B cell (primary cell): ENCODE measurements around the gene PCK2. TPM values are rescaled to one million over a fixed set of nuclear protein-coding genes. Genes with fewer than 3 reads are reported as not detected.

Experiments
- ATAC-seq: fragments of 200-7000 bp; cut with Tn5 transposase; one replicate; pipeline ENCODE4 v1.10.0; 2021; ENCODE audit warnings: low read depth, mild to moderate bottlenecking, moderate number of reproducible peaks, moderate library complexity
- CTCF ChIA-PET: fragments of 350-600 bp; sonication (Branson Sonifier 250); formaldehyde crosslinking; loops from one replicate; lab custom pipeline; 2021; ENCODE audit warnings: antibody characterized with exemption, inconsistent platforms; lab: Charles Lee
- POLR2A ChIA-PET: fragments of 350-600 bp; sonication (Branson Sonifier 250); formaldehyde crosslinking; loops from one replicate; lab custom pipeline; 2021; ENCODE audit warnings: antibody characterized with exemption; lab: Charles Lee
- DNase-seq: peaks from one replicate; pipeline ENCODE4 v3.0.0; 2013
- H2AFZ ChIP-seq: 2 replicates; pipeline ENCODE4 v1.6.1; 2012; ENCODE audit warnings: mild to moderate bottlenecking, low read depth, low read length; ENCODE audit not compliant: insufficient read depth, poor library complexity, severe bottlenecking
- H3K27ac ChIP-seq, 2 donors: 1 replicate in 1 of 2; 2 replicates in 1 of 2; pipeline ENCODE4 v1.5.1; 2012 to 2013; ENCODE audit warnings: low read length in 2 of 2, mild to moderate bottlenecking in 2 of 2, moderate library complexity in 1 of 2
- H3K27me3 ChIP-seq, 4 experiments: fragments of 200-600 bp in 1 of 4; sonication (generic) in 1 of 4; replicated peaks in 1 of 4; 1 replicate in 2 of 4; 2 replicates in 2 of 4; pipeline versions ENCODE4 v1.6.1 to v1.7.0; 2013 to 2016; ENCODE audit warnings: low read length in 3 of 4, mild to moderate bottlenecking in 2 of 4, mixed read lengths in 1 of 4, moderate library complexity in 1 of 4; ENCODE audit not compliant: insufficient read depth in 4 of 4, control insufficient read depth in 3 of 4; ENCODE audit errors: control extremely low read depth in 1 of 4
- H3K36me3 ChIP-seq, 2 experiments: replicated peaks in 1 of 2; 1 replicate in 1 of 2; 2 replicates in 1 of 2; pipeline versions ENCODE4 v1.6.1 to v1.7.1; 2013; ENCODE audit warnings: low read length in 1 of 2; ENCODE audit not compliant: insufficient read depth in 2 of 2, control insufficient read depth in 1 of 2; ENCODE audit errors: control extremely low read depth in 1 of 2, extremely low read depth in 1 of 2
- H3K4me1 ChIP-seq, 2 donors: fragments of 200-600 bp in 1 of 2; sonication (generic) in 1 of 2; 1 replicate in 1 of 2; 2 replicates in 1 of 2; pipeline versions ENCODE4 v1.5.1 to v1.6.1; 2013 to 2017; ENCODE audit warnings: low read length in 2 of 2; ENCODE audit not compliant: control insufficient read depth in 2 of 2, insufficient read depth in 2 of 2
- H3K4me2 ChIP-seq: replicated peaks from 2 replicates; pipeline ENCODE3; 2012; ENCODE audit warnings: mild to moderate bottlenecking, low read depth, low read length; ENCODE audit not compliant: poor library complexity, severe bottlenecking
- H3K4me3 ChIP-seq, 5 experiments: fragments of 200-600 bp in 1 of 5; sonication (generic) in 1 of 5; 1 replicate in 3 of 5; 2 replicates in 2 of 5; pipeline versions ENCODE4 v1.5.1 to v1.7.0; 2011 to 2016; ENCODE audit warnings: low read length in 4 of 5, mild to moderate bottlenecking in 4 of 5, low read depth in 2 of 5, control low read depth in 1 of 5, moderate library complexity in 1 of 5; ENCODE audit not compliant: insufficient read depth in 1 of 5; ENCODE audit errors: control extremely low read depth in 1 of 5, extremely low read depth in 1 of 5
- H3K79me2 ChIP-seq: fragments of 200-600 bp; sonication (generic); one replicate; pipeline ENCODE4 v1.6.0; 2016; ENCODE audit warnings: low read length; ENCODE audit not compliant: control insufficient read depth, insufficient read depth
- H3K9ac ChIP-seq: fragments of 200-600 bp; sonication (generic); 2 replicates; pipeline ENCODE4 v1.6.1; 2017; ENCODE audit warnings: mild to moderate bottlenecking, low read length, moderate library complexity
- H3K9me3 ChIP-seq, 3 donors: one replicate each; pipeline versions ENCODE4 v1.6.1 to v1.7.1; 2013; ENCODE audit warnings: low read length in 2 of 3; ENCODE audit not compliant: control insufficient read depth in 2 of 3, insufficient read depth in 1 of 3; ENCODE audit errors: control extremely low read depth in 1 of 3
- H4K20me1 ChIP-seq: 2 replicates; pipeline ENCODE4 v1.6.0; 2012; ENCODE audit warnings: mild to moderate bottlenecking, low read length; ENCODE audit not compliant: insufficient read depth, control insufficient read depth, poor library complexity, severe bottlenecking
- H3K27ac Mint-ChIP-seq: one replicate; pipeline ENCODE4 v1.8.0; 2021; ENCODE audit warnings: mixed read lengths
- H3K27me3 Mint-ChIP-seq: one replicate; pipeline ENCODE4 v1.8.0; 2021; ENCODE audit warnings: mixed read lengths
- H3K4me1 Mint-ChIP-seq: one replicate; pipeline ENCODE4 v1.8.0; 2021; ENCODE audit warnings: mixed read lengths
- H3K4me3 Mint-ChIP-seq: one replicate; pipeline ENCODE4 v1.8.0; 2021; ENCODE audit warnings: mixed read lengths
- H3K9me3 Mint-ChIP-seq: one replicate; pipeline ENCODE4 v1.8.0; 2022; ENCODE audit warnings: mixed read lengths; ENCODE audit not compliant: insufficient read depth
- EZH2 ChIP-seq: IDR thresholded peaks from 2 replicates; pipeline ENCODE4 v1.6.1; 2012; ENCODE audit warnings: borderline replicate concordance, low read depth, mild to moderate bottlenecking, moderate library complexity, low read length; ENCODE audit not compliant: insufficient read depth, poor library complexity, severe bottlenecking
- WGBS: methylation state at CpG from one replicate; pipeline ENCODE4 v1.1.5; 2013; ENCODE audit warnings: missing lambda C conversion rate; ENCODE audit not compliant: insufficient coverage; 5-methylcytosine and 5-hydroxymethylcytosine counted together
- intact Hi-C: fragments of 100-400 bp; cut with micrococcal nuclease; formaldehyde crosslinking; loops from one replicate; pipeline ENCODE4 v1.10.0; 2022
- polyA plus RNA-seq: library from polyadenylated mRNA; depleted of rRNA; stranded (reverse); fragments of >200 nt; gene quantifications from 2 replicates; pipeline ENCODE4 v1.2.3, GENCODE V29; 2012
- total RNA-seq, 2 donors: library from RNA; stranded (reverse); fragments of 120-200 nt in 1 of 2; gene quantifications; 1 replicate in 1 of 2; 2 replicates in 1 of 2; pipeline versions ENCODE4 v1.2.3 to v1.2.4, GENCODE V29; 2013 to 2022
- TF ChIP-seq, protein P1 (sequence below): fragments of 200-600 bp; IDR thresholded peaks from one replicate; pipeline ENCODE4 v1.8.0; 2022; ENCODE audit warnings: antibody characterized with exemption, mild to moderate bottlenecking

The PCK2 gene
- total and polyA plus RNA-seq, 2 donors (not counting 1 experiment from before 2014, with no cell fraction given): 40.4 to 58.4 TPM

DNA sequence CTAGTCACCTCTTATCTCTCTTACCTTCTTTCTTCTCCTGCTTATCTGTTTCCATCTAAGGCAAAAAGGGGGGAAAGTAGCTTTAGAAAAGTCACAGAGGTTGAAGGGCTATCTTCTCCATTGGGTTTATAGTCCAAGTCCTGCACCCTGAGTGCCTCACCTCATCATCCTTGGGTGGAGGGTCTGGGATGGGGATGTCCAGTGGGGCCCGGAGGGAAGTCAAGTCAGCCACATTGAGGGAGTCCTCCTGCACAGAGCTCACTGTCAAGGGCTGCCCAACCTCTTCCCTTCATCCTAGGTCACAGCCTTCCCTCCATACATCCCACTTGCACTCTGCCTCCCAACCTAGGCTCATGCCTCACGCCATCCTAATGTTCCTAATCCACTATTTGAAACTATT, 51.1 kb downstream of the PCK2 start:
- H3K79me2 ChIP-seq: peaks cover 74% of the 10 kb centered on the region
- no peak for ATAC-seq
- H3K4me3 Mint-ChIP-seq: peak overlapping the region; percentile 95
- peak overlapping the region; percentile 83 for H3K9ac ChIP-seq
- peak overlapping the region; percentile 90 for H3K4me2 ChIP-seq
- H3K4me1 Mint-ChIP-seq: peaks cover 62% of the 10 kb centered on the region
- intact Hi-C loops: loop anchor here (5.0 to 10.0 kb wide), 3 partner anchors 130 to 1050 kb away; partner anchors contain the start of genes ACIN1, C14orf119, PPP1R3E and RABGGTA
- peak overlapping the region; percentile 95 for H3K27ac Mint-ChIP-seq
- TF ChIP-seq, protein P1, sequence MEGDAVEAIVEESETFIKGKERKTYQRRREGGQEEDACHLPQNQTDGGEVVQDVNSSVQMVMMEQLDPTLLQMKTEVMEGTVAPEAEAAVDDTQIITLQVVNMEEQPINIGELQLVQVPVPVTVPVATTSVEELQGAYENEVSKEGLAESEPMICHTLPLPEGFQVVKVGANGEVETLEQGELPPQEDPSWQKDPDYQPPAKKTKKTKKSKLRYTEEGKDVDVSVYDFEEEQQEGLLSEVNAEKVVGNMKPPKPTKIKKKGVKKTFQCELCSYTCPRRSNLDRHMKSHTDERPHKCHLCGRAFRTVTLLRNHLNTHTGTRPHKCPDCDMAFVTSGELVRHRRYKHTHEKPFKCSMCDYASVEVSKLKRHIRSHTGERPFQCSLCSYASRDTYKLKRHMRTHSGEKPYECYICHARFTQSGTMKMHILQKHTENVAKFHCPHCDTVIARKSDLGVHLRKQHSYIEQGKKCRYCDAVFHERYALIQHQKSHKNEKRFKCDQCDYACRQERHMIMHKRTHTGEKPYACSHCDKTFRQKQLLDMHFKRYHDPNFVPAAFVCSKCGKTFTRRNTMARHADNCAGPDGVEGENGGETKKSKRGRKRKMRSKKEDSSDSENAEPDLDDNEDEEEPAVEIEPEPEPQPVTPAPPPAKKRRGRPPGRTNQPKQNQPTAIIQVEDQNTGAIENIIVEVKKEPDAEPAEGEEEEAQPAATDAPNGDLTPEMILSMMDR: no peak
- no peak for TF ChIP-seq EZH2
- 80% methylated on average over 1 of the region's 2 CpGs for WGBS
- H3K36me3 ChIP-seq: peaks cover 0 to 39% of the 10 kb centered on the region in 2 experiments
- no peak overlapping the region for H2AFZ ChIP-seq
- no peaks in the 10 kb centered on the region for H3K9me3 Mint-ChIP-seq
- no peaks in the 10 kb centered on the region for H3K27me3 ChIP-seq
- CTCF ChIA-PET: interaction anchor here (1.1 to 6.2 kb wide), 7 partner anchors 10 to 39 kb away, joined by 3 to 62 read pairs (median 7); partner anchors contain the start of genes DCAF11, IRF9 and NRL
- H3K4me3 ChIP-seq: peak overlapping the region in 1 of 5 experiments; percentile 92
- H3K27me3 Mint-ChIP-seq: no peaks in the 10 kb centered on the region
- H3K27ac ChIP-seq: peak overlapping the region in 1 of 2 donors; percentile 90
- H3K4me1 ChIP-seq: peaks cover 30 to 48% of the 10 kb centered on the region in 2 donors
- no peaks in the 10 kb centered on the region for H3K9me3 ChIP-seq
- POLR2A ChIA-PET: interaction anchor here (2.2 to 4.1 kb wide), 2 partner anchors 9 to 15 kb away, joined by 17 to 43 read pairs; partner anchors contain the start of genes IRF9 and PSME1
- no peak for DNase-seq
- H4K20me1 ChIP-seq: peaks cover 35% of the 10 kb centered on the region
